Stimulated activated CD4-positive, alpha-beta T cell treated with anti-CD3 and anti-CD28 coated beads, Interleukin-15, amount 100 ng/mL, for 1 hour (primary cell): ENCODE data around the gene ACBD5.
"Not testable (repeated sequence)": the region's sequence is repeated elsewhere in the genome, so short reads cannot be mapped to it uniquely, and the experiment has no call there.

Experiments used
- DNase-seq, 2 donors: peaks; one replicate each; pipeline ENCODE4 v3.0.0-alpha.2; 2020; ENCODE audit warnings: low read depth in 1 of 2, low spot score in 1 of 2

Gene ACBD5

GRCh38 chr10:27240212-27241009 is at the start of gene ACBD5:
TSS of gene ACBD5 (minus strand) at chr10:27240797. CDS start at chr10:27240688, 109 bp downstream.
- peak; percentile 47 to 62 for DNase-seq

- no peak for DNase-seq
Measured at GRCh38 chr10:27285093-27285492, 44.5 kb upstream of the ACBD5 start.

GRCh38 chr10:27276581-27276980 is 36.0 kb upstream of the ACBD5 start:
- DNase-seq, result no peak

GRCh38 chr10:27266025-27266424 is 25.4 kb upstream of the ACBD5 start:
- DNase-seq, result not testable (repeated sequence)

GRCh38 chr10:27262788-27263187 is 22.2 kb upstream of the ACBD5 start:
- DNase-seq, result not testable (repeated sequence)

- no peak for DNase-seq
Measured at GRCh38 chr10:27258838-27259812, 18.5 kb upstream of the ACBD5 start.

GRCh38 chr10:27258492-27258837 is 17.9 kb upstream of the ACBD5 start:
- no peak for DNase-seq

GRCh38 chr10:27256299-27257189 is 15.9 kb upstream of the ACBD5 start:
- DNase-seq, result no peak

- no peak for DNase-seq
Measured at GRCh38 chr10:27253576-27253975, 13.0 kb upstream of the ACBD5 start.

GRCh38 chr10:27252267-27253000 is 11.8 kb upstream of the ACBD5 start:
- DNase-seq, result peak; percentile 66 to 84

GRCh38 chr10:27251554-27251953 is 11.0 kb upstream of the ACBD5 start:
- DNase-seq, result no peak

GRCh38 chr10:27248215-27248614 is 7.6 kb upstream of the ACBD5 start:
- DNase-seq, result no peak

GRCh38 chr10:27247441-27247840 is 6.8 kb upstream of the ACBD5 start:
- DNase-seq, result no peak

GRCh38 chr10:27247006-27247405 is 6.4 kb upstream of the ACBD5 start:
- DNase-seq, result no peak

GRCh38 chr10:27245836-27246235 is 5.2 kb upstream of the ACBD5 start:
- no peak for DNase-seq

- DNase-seq, result no peak
Measured at GRCh38 chr10:27244976-27245375, 4.4 kb upstream of the ACBD5 start.

- peak; percentile 33 to 55 for DNase-seq
Measured at GRCh38 chr10:27242951-27243551, 2.5 kb upstream of the ACBD5 start.

GRCh38 chr10:27242473-27242950 is 1.9 kb upstream of the ACBD5 start:
- no peak for DNase-seq

- peak; percentile 75 to 78 for DNase-seq
Measured at GRCh38 chr10:27241652-27242472, 1.3 kb upstream of the ACBD5 start.
